Aorta (tissue), 5 donors: ENCODE results near the gene ARHGAP23. TPM values are rescaled to one million over a fixed set of nuclear protein-coding genes. Genes with fewer than 3 reads are reported as not detected.
"Not testable (repeated sequence)": the region's sequence is repeated elsewhere in the genome, so short reads cannot be mapped to it uniquely, and the experiment has no call there.

ENCODE experiments used
- ATAC-seq: fragments of 200-7000 bp; cut with Tn5 transposase; one replicate; pipeline ENCODE4 v1.9.1; 2022; ENCODE audit warnings: moderate library complexity; ENCODE audit not compliant: low FRiP score
- DNase-seq, 2 donors: peaks; one replicate each; pipeline ENCODE4 v3.0.0-alpha.2; 2020
- H3K27ac ChIP-seq, 2 donors: one replicate each; pipeline ENCODE4 v1.5.1; 2013; ENCODE audit warnings: low read length in 2 of 2, mild to moderate bottlenecking in 2 of 2, moderate library complexity in 2 of 2, control low read depth in 1 of 2, inconsistent platforms in 1 of 2, low read depth in 1 of 2
- H3K27me3 ChIP-seq, 2 donors: one replicate each; pipeline ENCODE4 v1.6.1; 2013; ENCODE audit warnings: control low read depth in 1 of 2, low read length in 1 of 2, mild to moderate bottlenecking in 1 of 2, moderate library complexity in 1 of 2; ENCODE audit not compliant: insufficient read depth in 2 of 2, control insufficient read depth in 1 of 2
- H3K36me3 ChIP-seq, 2 donors: one replicate each; pipeline ENCODE4 v1.6.1; 2013; ENCODE audit warnings: control low read depth in 1 of 2, low read length in 1 of 2, mild to moderate bottlenecking in 1 of 2; ENCODE audit not compliant: insufficient read depth in 2 of 2, control insufficient read depth in 1 of 2
- H3K4me1 ChIP-seq, 2 donors: one replicate each; pipeline ENCODE4 v1.6.1; 2013; ENCODE audit warnings: low read length in 2 of 2, control low read depth in 1 of 2, mild to moderate bottlenecking in 1 of 2, moderate library complexity in 1 of 2; ENCODE audit not compliant: insufficient read depth in 2 of 2, control insufficient read depth in 1 of 2
- H3K4me3 ChIP-seq, 2 donors: one replicate each; pipeline ENCODE4 v1.5.1; 2013; ENCODE audit warnings: low read length in 2 of 2, control low read depth in 1 of 2, mild to moderate bottlenecking in 1 of 2
- H3K9me3 ChIP-seq: one replicate; pipeline ENCODE4 v1.6.1; 2013; ENCODE audit warnings: mild to moderate bottlenecking, low read length; ENCODE audit not compliant: control insufficient read depth
- WGBS, 2 donors: extraction: QIAGEN DNeasy Blood & Tissue Kit; methylation state at CpG; one replicate each; pipeline ENCODE4 v1.1.7; 2013; 5-methylcytosine and 5-hydroxymethylcytosine counted together
- intact Hi-C, 2 donors: fragments of 100-400 bp; cut with DNase I; formaldehyde crosslinking; loops; one replicate each; pipeline versions ENCODE4 v1.14.2 to v1.15.0; 2022
- polyA plus RNA-seq, 2 donors: library from polyadenylated mRNA; stranded (reverse); fragments of 200-250 nt; gene quantifications; one replicate each; pipeline ENCODE4 v1.2.3, GENCODE V29; 2013
- total RNA-seq, 2 donors: library from RNA; stranded (reverse); fragmentation: NEBNext Ultra II Directional; extraction: Animal tissue kit (Norgen Biotek cat#: 25700); gene quantifications; one replicate each; pipeline ENCODE4 v1.2.1, GENCODE V29; 2021
- donor health status: healthy with polysubstance abuse.
- donor health status: Bipolar disorder and iron deficiency.
- donor health status: DM: no; HTN: no; CAD: no.
- donor health status: DM: no; HTN: no; CAD: no.
- donor health status: DM: yes; HTN: yes; CAD: no.

ARHGAP23 gene
- total and polyA plus RNA-seq, 4 donors = 6.9 to 126 (median 70.6) TPM

GRCh38 chr17:38511150-38512108 lies 83.2 kb downstream of the ARHGAP23 start:
- H3K27me3 ChIP-seq = no peaks in the 10 kb centered on the region
- no peak for DNase-seq
- H3K4me3 ChIP-seq = no peak overlapping the region
- no peaks in the 10 kb centered on the region for H3K9me3 ChIP-seq
- intact Hi-C loops = no loop called here
- ATAC-seq = no peak
- 75 to 79% methylated on average over 15 of the region's 15 CpGs for WGBS, 2 donors
- H3K36me3 ChIP-seq = peaks cover 0 to 2% of the 10 kb centered on the region in 2 donors
- H3K27ac ChIP-seq = no peak overlapping the region
- H3K4me1 ChIP-seq = no peaks in the 10 kb centered on the region

- intact Hi-C loops = no loop called here
- no peaks in the 10 kb centered on the region for H3K36me3 ChIP-seq
- ATAC-seq (no peak), DNase-seq (no peak)
- WGBS, 2 donors = 74 to 81% methylated on average over 13 of the region's 13 CpGs
- H3K27me3 ChIP-seq = no peaks in the 10 kb centered on the region
- H3K4me1 ChIP-seq = no peaks in the 10 kb centered on the region
- no peak overlapping the region for H3K27ac ChIP-seq
- H3K9me3 ChIP-seq = no peaks in the 10 kb centered on the region
- H3K4me3 ChIP-seq = no peak overlapping the region
These were observed 84.3 kb downstream of the ARHGAP23 start for GRCh38 chr17:38512473-38513058.

GRCh38 chr17:38526526-38526925 lies 98.3 kb downstream of the ARHGAP23 start:
- ATAC-seq, H3K27me3 ChIP-seq, H3K9me3 ChIP-seq, H3K4me3 ChIP-seq, DNase-seq, H3K27ac ChIP-seq, H3K4me1 ChIP-seq, intact Hi-C loops, H3K36me3 ChIP-seq: not testable (repeated sequence)
- 69 to 78% methylated on average over 8 of the region's 8 CpGs for WGBS, 2 donors

GRCh38 chr17:38528141-38528540 lies 99.9 kb downstream of the ARHGAP23 start:
- H3K4me1 ChIP-seq, H3K9me3 ChIP-seq, H3K36me3 ChIP-seq, H3K4me3 ChIP-seq, intact Hi-C loops, H3K27ac ChIP-seq, ATAC-seq, H3K27me3 ChIP-seq: not testable (repeated sequence)
- 26% methylated on average over 10 of the region's 10 CpGs for WGBS, 2 donors
- peak in 1 of 2 donors; percentile 26 for DNase-seq

- not testable (repeated sequence) for ATAC-seq
These were observed 102.6 kb downstream of the ARHGAP23 start for GRCh38 chr17:38530856-38531255.

GRCh38 chr17:38531761-38532160 lies 103.5 kb downstream of the ARHGAP23 start:
- WGBS, 2 donors = 68 to 78% methylated on average over 10 to 11 of the region's 11 CpGs
- H3K27me3 ChIP-seq, intact Hi-C loops: not testable (repeated sequence)

More at GRCh38 chr17:38530856-38531255, 102.6 kb downstream of the ARHGAP23 start:
- H3K27me3 ChIP-seq, H3K9me3 ChIP-seq, H3K4me3 ChIP-seq, intact Hi-C loops, DNase-seq, H3K36me3 ChIP-seq, H3K27ac ChIP-seq, H3K4me1 ChIP-seq: not testable (repeated sequence)
- 32 to 36% methylated on average over 10 to 11 of the region's 11 CpGs for WGBS, 2 donors

GRCh38 chr17:38532451-38532850 lies 104.2 kb downstream of the ARHGAP23 start:
- intact Hi-C loops = no loop called here
- no peak for ATAC-seq

More at GRCh38 chr17:38531761-38532160, 103.5 kb downstream of the ARHGAP23 start:
- ATAC-seq, H3K9me3 ChIP-seq, H3K4me3 ChIP-seq, H3K4me1 ChIP-seq, DNase-seq, H3K36me3 ChIP-seq, H3K27ac ChIP-seq: not testable (repeated sequence)

GRCh38 chr17:38533241-38533640 lies 105.0 kb downstream of the ARHGAP23 start:
- whole genome bisulfite sequencing, 2 donors = 65 to 72% methylated on average over 9 of the region's 9 CpGs

More at GRCh38 chr17:38532451-38532850, 104.2 kb downstream of the ARHGAP23 start:
- WGBS, 2 donors = 85 to 88% methylated on average over 16 of the region's 16 CpGs
- Histone ChIP-seq H3K27ac (no peak overlapping the region), H3K27me3 (peaks cover 0 to 2% of the 10 kb centered on the region in 2 donors), H3K9me3 (no peaks in the 10 kb centered on the region), H3K4me3 (no peak overlapping the region), H3K4me1 (no peaks in the 10 kb centered on the region), H3K36me3 (no peaks in the 10 kb centered on the region)
- DNase-seq = no peak

More at GRCh38 chr17:38533241-38533640, 105.0 kb downstream of the ARHGAP23 start:
- ATAC-seq (no peak), DNase-seq (no peak)
- Histone ChIP-seq H3K9me3 (no peaks in the 10 kb centered on the region), H3K4me1 (no peaks in the 10 kb centered on the region), H3K27ac (no peak overlapping the region), H3K27me3 (no peaks in the 10 kb centered on the region), H3K4me3 (no peak overlapping the region), H3K36me3 (no peaks in the 10 kb centered on the region)
- intact Hi-C loops = no loop called here
